ENCODE results near the gene TUT7. TPM values are rescaled to one million over a fixed set of nuclear protein-coding genes. Genes with fewer than 3 reads are reported as not detected.

The TUT7 gene
- total and polyA plus RNA-seq, 7 donors: 11.6 to 59.0 (median 39.2) TPM

- 94 to 95% methylated on average over 1 of the region's 1 CpG for WGBS, 2 donors
These were observed 45.5 kb downstream of the TUT7 start for GRCh38 chr9:86308687-86309086.

DNA sequence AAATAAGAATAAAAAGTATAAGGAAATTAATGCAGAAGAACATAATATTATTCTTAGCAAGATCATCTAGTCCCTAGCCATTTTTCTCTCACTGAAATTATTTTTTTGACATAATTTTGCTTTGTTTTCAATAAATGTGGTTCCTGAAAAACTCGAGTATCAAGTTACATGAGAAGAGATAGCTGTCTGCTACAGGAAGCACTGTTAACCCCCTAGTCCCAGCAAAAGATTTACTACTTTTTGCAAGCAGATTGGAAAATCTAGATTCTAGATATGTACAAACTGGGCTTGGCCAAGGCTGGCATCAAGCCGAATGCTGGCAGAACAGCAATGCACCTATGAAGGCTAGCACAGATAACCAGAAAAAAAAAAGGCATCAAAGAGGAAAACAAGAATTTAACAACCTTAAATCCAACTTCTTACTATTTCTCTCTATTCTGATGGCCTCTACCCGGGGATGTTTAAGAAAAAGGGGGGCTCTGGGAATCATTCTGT lies 49.9 kb downstream of the TUT7 start:
- TF ChIP-seq POLR2AphosphoS5 (IDR thresholded peaks at IDR 0.05) (no peak), EP300 (IDR thresholded peaks at IDR 0.05) (no peak), POLR2A (IDR thresholded peaks at IDR 0.05) (no peak)
- TF ChIP-seq, protein P1, sequence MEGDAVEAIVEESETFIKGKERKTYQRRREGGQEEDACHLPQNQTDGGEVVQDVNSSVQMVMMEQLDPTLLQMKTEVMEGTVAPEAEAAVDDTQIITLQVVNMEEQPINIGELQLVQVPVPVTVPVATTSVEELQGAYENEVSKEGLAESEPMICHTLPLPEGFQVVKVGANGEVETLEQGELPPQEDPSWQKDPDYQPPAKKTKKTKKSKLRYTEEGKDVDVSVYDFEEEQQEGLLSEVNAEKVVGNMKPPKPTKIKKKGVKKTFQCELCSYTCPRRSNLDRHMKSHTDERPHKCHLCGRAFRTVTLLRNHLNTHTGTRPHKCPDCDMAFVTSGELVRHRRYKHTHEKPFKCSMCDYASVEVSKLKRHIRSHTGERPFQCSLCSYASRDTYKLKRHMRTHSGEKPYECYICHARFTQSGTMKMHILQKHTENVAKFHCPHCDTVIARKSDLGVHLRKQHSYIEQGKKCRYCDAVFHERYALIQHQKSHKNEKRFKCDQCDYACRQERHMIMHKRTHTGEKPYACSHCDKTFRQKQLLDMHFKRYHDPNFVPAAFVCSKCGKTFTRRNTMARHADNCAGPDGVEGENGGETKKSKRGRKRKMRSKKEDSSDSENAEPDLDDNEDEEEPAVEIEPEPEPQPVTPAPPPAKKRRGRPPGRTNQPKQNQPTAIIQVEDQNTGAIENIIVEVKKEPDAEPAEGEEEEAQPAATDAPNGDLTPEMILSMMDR (IDR thresholded peaks at IDR 0.05): no peak
- Histone ChIP-seq H3K36me3 (peaks cover 6 to 100% (median 66%) of the 10 kb centered on the region in 4 donors), H3K27ac (no peak overlapping the region)

More at GRCh38 chr9:86308687-86309086, 45.5 kb downstream of the TUT7 start:
- intact Hi-C loops (cut with DNase I): no loop called here
- Histone ChIP-seq H3K36me3 (peaks cover 6 to 88% (median 45%) of the 10 kb centered on the region in 4 donors), H3K4me1 (no peaks in the 10 kb centered on the region), H3K27ac (no peak overlapping the region), H3K4me3 (no peak overlapping the region), H3K9me3 (no peaks in the 10 kb centered on the region), H3K27me3 (no peaks in the 10 kb centered on the region)
- DNase-seq: no peak
- TF ChIP-seq, protein P1 (IDR thresholded peaks at IDR 0.05): no peak
- TF ChIP-seq EP300 (IDR thresholded peaks at IDR 0.05) (no peak), POLR2AphosphoS5 (IDR thresholded peaks at IDR 0.05) (no peak), POLR2A (IDR thresholded peaks at IDR 0.05) (no peak)

DNA sequence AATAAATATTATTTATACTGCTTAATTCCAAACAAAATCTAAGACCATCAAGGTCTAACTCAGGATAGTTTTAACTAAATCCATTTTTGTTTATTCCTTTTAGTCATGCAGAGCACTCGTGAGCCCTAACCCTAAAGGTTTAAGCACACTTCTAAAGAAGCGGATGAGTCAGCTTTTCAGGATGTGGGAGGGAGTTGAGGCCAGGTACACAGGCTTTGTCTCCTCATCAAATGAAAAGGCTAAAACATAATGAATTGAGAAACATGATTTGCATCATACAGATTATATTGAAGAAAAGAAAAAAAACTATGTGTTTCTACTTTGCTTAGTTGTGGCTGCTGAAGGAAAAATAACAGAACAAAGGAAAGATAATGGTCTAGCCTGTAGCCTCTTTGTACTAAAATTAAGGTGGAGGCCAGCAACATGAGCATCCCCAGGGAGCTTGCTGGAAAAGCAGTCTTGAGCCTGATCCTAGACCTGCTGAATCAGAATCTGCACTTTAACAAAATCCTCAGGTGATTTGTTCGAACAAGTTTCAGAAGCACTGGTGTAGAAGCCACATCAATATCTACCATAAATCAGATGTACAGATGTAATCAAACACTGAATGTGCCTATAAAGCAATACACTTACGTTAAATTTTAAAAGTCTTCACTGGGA lies 50.8 kb downstream of the TUT7 start:
- Histone ChIP-seq H3K27me3 (no peaks in the 10 kb centered on the region), H3K4me1 (no peaks in the 10 kb centered on the region), H3K9me3 (no peaks in the 10 kb centered on the region), H3K4me3 (no peak overlapping the region), H3K36me3 (peaks cover 6 to 100% (median 72%) of the 10 kb centered on the region in 4 donors), H3K27ac (no peak overlapping the region)
- TF ChIP-seq POLR2A (IDR thresholded peaks at IDR 0.05): no peak
- TF ChIP-seq POLR2AphosphoS5 (IDR thresholded peaks at IDR 0.05): no peak
- TF ChIP-seq, protein P1 (IDR thresholded peaks at IDR 0.05): no peak
- no peak for DNase-seq
- WGBS, 2 donors: 55 to 71% methylated on average over 4 of the region's 4 CpGs
- intact Hi-C loops (cut with DNase I): no loop called here

More for the DNA sequence above, 49.9 kb downstream of the TUT7 start:
- no peak overlapping the region for H3K4me3 ChIP-seq
- intact Hi-C loops (cut with DNase I): no loop called here
- no peaks in the 10 kb centered on the region for H3K27me3 ChIP-seq
- no peak for DNase-seq
- H3K9me3 ChIP-seq: no peaks in the 10 kb centered on the region
- H3K4me1 ChIP-seq: no peaks in the 10 kb centered on the region
- 47 to 71% methylated on average over 3 of the region's 3 CpGs for WGBS, 2 donors

- Histone ChIP-seq H3K4me1 (no peaks in the 10 kb centered on the region), H3K36me3 (peaks cover 6 to 99% (median 67%) of the 10 kb centered on the region in 4 donors), H3K27me3 (no peaks in the 10 kb centered on the region), H3K27ac (no peak overlapping the region), H3K4me3 (no peak overlapping the region), H3K9me3 (no peaks in the 10 kb centered on the region)
- intact Hi-C loops (cut with DNase I): no loop called here
- WGBS, 2 donors: 60 to 80% methylated on average over 1 of the region's 1 CpG
- TF ChIP-seq POLR2AphosphoS5 (IDR thresholded peaks at IDR 0.05) (no peak), EP300 (IDR thresholded peaks at IDR 0.05) (no peak), POLR2A (IDR thresholded peaks at IDR 0.05) (no peak)
- TF ChIP-seq, protein P1 (IDR thresholded peaks at IDR 0.05): no peak
- DNase-seq: no peak
These were observed 52.5 kb downstream of the TUT7 start for GRCh38 chr9:86301686-86302085.
